Fibroblast of lung (primary cell): Measurements from ENCODE around the gene COL4A1.
A peak's percentile ranks its signal among the peaks of the same experiment; 100 is the strongest.

Experiments used
- CTCF ChIP-seq, 2 donors: IDR thresholded peaks in 1 of 2; conservative IDR thresholded peaks in 1 of 2; 1 replicate in 1 of 2; 2 replicates in 1 of 2; pipeline ENCODE4 v1.5.1; 2011 to 2012; ENCODE audit warnings: low read length in 2 of 2, control low read depth in 1 of 2, inconsistent platforms in 1 of 2, low read depth in 1 of 2, mild to moderate bottlenecking in 1 of 2
- EZH2 ChIP-seq: IDR thresholded peaks from 2 replicates; pipeline ENCODE4 v1.5.1; 2012; ENCODE audit warnings: low read length, control low read depth, mild to moderate bottlenecking; ENCODE audit errors: missing control alignments

- peak in 1 of 2 donors; percentile 13 for TF ChIP-seq CTCF (conservative IDR thresholded peaks at IDR 0.05 in 1 of 2, IDR thresholded peaks at IDR 0.05 in 1 of 2; ENCODE audit: low read depth in 1 of 2, low read length in 2 of 2)
- TF ChIP-seq EZH2, result no peak
Observed at GRCh38 chr13:110352735-110353134, 45.8 kb upstream of the COL4A1 start.
